Measurements from ENCODE around the gene TGFBR3.

Gene TGFBR3

GRCh38 chr1:91798740-91799139 lies 87.2 kb downstream of the TGFBR3 start:
- TF ChIP-seq ZNF175 (tag by site-specific recombination; IDR thresholded peaks at IDR 0.05) (no peak), SETDB1 (IDR thresholded peaks at IDR 0.05; ENCODE audit: insufficient read length, low read length) (no peak), RBAK (tag by site-specific recombination; IDR thresholded peaks at IDR 0.05) (no peak), ZNF792 (tag by site-specific recombination; IDR thresholded peaks at IDR 0.05) (no peak), ZNF791 (tag by site-specific recombination; IDR thresholded peaks at IDR 0.05) (no peak), ZNF121 (tag by site-specific recombination; IDR thresholded peaks at IDR 0.05) (no peak), TCF7L2 (IDR thresholded peaks at IDR 0.05; ENCODE audit: borderline replicate concordance, low read depth, low read length) (no peak), SCRT2 (tag by site-specific recombination; IDR thresholded peaks at IDR 0.05) (no peak), ZNF324 (tag by site-specific recombination; IDR thresholded peaks at IDR 0.05) (no peak), ZNF148 (tag by site-specific recombination; IDR thresholded peaks at IDR 0.05; ENCODE audit: borderline replicate concordance) (no peak), KLF16 (tag by site-specific recombination; IDR thresholded peaks at IDR 0.05) (no peak), ZNF654 (tag by site-specific recombination; IDR thresholded peaks at IDR 0.05; ENCODE audit: low read depth) (no peak), KLF9 (tag by site-specific recombination; IDR thresholded peaks at IDR 0.05; ENCODE audit: low read depth) (no peak), ZFHX2 (tag by site-specific recombination; conservative IDR thresholded peaks at IDR 0.05) (no peak), TRIM28 (IDR thresholded peaks at IDR 0.05; ENCODE audit: borderline replicate concordance, low read length) (no peak), ZNF555 (tag by site-specific recombination; conservative IDR thresholded peaks at IDR 0.05) (no peak)
- TF ChIP-seq, protein P1, sequence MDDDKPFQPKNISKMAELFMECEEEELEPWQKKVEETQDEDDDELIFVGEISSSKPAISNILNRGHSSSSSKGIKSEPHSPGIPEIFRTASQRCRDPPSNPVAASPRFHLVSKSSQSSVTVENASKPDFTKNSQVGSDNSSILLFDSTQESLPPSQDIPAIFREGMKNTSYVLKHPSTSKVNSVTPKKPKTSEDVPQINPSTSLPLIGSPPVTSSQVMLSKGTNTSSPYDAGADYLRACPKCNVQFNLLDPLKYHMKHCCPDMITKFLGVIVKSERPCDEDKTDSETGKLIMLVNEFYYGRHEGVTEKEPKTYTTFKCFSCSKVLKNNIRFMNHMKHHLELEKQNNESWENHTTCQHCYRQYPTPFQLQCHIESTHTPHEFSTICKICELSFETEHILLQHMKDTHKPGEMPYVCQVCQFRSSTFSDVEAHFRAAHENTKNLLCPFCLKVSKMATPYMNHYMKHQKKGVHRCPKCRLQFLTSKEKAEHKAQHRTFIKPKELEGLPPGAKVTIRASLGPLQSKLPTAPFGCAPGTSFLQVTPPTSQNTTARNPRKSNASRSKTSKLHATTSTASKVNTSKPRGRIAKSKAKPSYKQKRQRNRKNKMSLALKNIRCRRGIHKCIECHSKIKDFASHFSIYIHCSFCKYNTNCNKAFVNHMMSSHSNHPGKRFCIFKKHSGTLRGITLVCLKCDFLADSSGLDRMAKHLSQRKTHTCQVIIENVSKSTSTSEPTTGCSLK (tag by site-specific recombination; IDR thresholded peaks at IDR 0.05), result no peak
- TF ChIP-seq, protein P2, sequence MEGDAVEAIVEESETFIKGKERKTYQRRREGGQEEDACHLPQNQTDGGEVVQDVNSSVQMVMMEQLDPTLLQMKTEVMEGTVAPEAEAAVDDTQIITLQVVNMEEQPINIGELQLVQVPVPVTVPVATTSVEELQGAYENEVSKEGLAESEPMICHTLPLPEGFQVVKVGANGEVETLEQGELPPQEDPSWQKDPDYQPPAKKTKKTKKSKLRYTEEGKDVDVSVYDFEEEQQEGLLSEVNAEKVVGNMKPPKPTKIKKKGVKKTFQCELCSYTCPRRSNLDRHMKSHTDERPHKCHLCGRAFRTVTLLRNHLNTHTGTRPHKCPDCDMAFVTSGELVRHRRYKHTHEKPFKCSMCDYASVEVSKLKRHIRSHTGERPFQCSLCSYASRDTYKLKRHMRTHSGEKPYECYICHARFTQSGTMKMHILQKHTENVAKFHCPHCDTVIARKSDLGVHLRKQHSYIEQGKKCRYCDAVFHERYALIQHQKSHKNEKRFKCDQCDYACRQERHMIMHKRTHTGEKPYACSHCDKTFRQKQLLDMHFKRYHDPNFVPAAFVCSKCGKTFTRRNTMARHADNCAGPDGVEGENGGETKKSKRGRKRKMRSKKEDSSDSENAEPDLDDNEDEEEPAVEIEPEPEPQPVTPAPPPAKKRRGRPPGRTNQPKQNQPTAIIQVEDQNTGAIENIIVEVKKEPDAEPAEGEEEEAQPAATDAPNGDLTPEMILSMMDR (tag by site-specific recombination; IDR thresholded peaks at IDR 0.05), result no peak
- Histone ChIP-seq H3K36me3 (ENCODE audit: control insufficient read depth in 2 of 2, insufficient read depth in 1 of 2, low read length in 2 of 2) (no peaks in the 10 kb centered on the region), H3K4me1 (ENCODE audit: control insufficient read depth, insufficient read depth, low read length) (no peaks in the 10 kb centered on the region), H3K4me3 (ENCODE audit: low read depth, low read length) (no peak overlapping the region), H3K27ac (ENCODE audit: extremely low read depth, low read depth, low read length) (no peak overlapping the region), H3K9me3 (ENCODE audit: control insufficient read depth, insufficient read depth, low read depth, low read length) (no peaks in the 10 kb centered on the region)
- POLR2A ChIA-PET, result no interaction called here
- CTCF ChIA-PET, result interaction anchor here (0.7 kb wide), 1 partner anchor 1019 kb away, joined by 3 read pairs; no protein-coding TSS in a partner anchor

DNA sequence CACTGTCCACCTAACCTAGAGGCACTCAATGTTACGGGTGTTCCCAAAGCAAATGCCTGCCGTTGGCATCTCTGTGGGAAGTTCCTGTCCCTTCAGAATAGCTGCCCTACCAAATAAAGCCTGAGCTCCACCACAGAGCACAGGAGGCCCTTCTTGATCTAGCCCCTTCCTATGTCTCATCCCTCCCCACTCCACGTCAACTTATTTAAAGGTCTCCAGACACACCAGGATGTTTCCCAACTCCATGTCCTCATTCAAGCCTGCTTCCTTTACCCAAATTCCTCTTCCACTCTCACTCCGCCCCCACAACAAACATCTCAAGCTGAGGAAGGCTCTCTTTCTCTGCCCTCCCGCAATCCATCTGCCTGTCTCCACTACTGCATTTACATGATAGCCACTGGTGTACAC lies 87.7 kb downstream of the TGFBR3 start:
- CTCF ChIA-PET, result interaction anchor here (0.7 kb wide), 1 partner anchor 1020 kb away, joined by 3 read pairs; no protein-coding TSS in a partner anchor
- peak; percentile 56 for TF ChIP-seq ZNF157 (tag by site-specific recombination; IDR thresholded peaks at IDR 0.05)
- TF ChIP-seq, protein P3, sequence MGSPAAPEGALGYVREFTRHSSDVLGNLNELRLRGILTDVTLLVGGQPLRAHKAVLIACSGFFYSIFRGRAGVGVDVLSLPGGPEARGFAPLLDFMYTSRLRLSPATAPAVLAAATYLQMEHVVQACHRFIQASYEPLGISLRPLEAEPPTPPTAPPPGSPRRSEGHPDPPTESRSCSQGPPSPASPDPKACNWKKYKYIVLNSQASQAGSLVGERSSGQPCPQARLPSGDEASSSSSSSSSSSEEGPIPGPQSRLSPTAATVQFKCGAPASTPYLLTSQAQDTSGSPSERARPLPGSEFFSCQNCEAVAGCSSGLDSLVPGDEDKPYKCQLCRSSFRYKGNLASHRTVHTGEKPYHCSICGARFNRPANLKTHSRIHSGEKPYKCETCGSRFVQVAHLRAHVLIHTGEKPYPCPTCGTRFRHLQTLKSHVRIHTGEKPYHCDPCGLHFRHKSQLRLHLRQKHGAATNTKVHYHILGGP (tag by site-specific recombination; IDR thresholded peaks at IDR 0.05), result no peak
- Histone ChIP-seq H3K9me3 (ENCODE audit: control insufficient read depth, insufficient read depth, low read depth, low read length) (no peaks in the 10 kb centered on the region), H3K4me3 (ENCODE audit: low read depth, low read length) (no peak overlapping the region), H3K36me3 (ENCODE audit: control insufficient read depth in 2 of 2, insufficient read depth in 1 of 2, low read length in 2 of 2) (no peaks in the 10 kb centered on the region), H3K4me1 (ENCODE audit: control insufficient read depth, insufficient read depth, low read length) (no peaks in the 10 kb centered on the region), H3K27ac (ENCODE audit: extremely low read depth, low read depth, low read length) (no peak overlapping the region)
- POLR2A ChIA-PET, result no interaction called here
